Stimulated activated CD8-positive, alpha-beta memory T cell treated with anti-CD3 and anti-CD28 coated beads, Interleukin-7, amount 100 ng/mL, for 4 hours (primary cell): Measurements from ENCODE around the gene TTLL11.

ENCODE experiments used
- DNase-seq, 2 donors: peaks; one replicate each; pipeline ENCODE4 v3.0.0-alpha.2; 2020; ENCODE audit warnings: low read depth in 2 of 2

TTLL11 gene

DNA sequence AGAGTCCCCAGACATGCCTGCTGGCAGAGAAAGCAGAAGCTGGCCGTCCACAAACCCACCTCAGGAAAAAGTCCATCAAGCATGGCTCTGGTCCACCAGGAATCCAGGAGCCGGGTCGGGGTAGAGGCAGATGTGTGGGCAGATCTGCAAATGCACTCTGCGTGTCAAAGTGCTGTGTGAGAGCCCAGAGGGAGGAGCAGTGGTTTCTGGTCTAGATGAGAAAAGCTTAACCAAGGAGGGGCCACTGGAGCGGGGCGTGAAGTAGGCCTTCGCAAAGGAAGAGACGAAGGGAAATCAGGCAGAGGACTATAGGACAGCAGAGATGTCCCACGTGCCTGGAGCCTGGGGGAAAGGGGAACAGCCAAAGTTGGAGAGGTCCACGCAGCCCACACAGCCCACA is 40.0 kb downstream of the TTLL11 start:
- no peak for DNase-seq

DNA sequence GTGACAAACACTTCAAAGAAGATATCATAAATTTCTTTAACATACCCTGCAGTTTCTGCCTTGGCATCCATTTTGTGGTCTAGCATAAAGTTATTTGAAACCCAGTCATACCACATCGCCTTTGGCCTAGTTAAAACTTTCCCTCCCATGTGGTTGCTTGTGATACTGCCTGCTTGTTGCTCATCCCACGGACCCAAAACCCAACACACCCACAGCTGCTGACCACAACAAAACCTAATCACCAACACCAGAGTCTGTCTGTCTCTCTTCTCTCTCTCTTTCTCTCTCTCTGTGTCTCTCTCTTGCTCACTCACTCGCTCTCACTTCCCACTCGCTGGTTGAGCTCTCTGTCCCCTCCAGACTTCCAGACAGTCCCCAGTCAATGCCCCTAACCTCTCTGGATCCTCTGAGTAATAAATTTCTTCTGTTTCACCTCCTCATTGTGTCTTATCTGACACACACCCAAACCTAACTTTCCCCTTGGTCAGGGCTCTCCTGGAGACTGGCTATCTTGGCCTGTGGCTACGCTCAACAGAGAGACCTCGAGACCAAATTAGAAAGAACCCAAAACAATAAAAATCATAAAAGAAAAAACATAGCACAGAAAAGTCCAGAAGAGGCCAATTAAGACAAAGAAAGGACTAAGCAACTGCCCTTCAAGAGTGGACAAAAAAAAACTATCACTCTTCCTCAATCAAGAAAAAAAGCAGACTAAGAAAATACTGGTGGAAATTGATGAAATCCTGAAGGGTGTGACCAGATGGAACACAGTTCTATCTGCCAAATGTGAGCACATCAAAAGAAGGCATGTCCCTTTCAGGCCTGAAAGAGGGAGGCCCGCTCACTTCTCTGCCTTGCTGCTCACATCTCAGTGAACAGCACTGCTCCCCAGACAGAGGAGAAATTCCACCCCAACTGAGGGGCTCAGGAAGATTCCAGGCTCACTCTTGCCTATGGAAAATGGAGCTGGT is 41.5 kb downstream of the TTLL11 start:
- no peak for DNase-seq

DNA sequence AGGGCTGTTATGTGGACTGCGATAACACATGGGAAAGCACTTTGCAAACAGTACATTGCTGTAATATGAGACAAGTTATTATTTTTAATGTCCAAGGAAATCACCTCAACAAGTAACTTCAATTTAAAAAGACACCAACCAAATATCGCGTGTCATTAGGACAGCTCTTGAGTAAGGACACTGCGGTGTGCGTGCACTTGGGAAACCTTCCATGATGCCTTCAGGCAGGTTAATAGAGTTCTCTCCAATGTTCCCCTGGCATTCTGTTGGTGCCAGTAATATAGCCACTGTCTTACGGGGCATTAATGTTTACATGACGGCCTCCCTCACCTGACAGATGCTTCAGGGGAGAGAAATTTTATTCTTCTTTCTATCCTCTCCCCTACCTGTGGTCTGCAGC is 42.9 kb downstream of the TTLL11 start:
- DNase-seq = no peak

DNA sequence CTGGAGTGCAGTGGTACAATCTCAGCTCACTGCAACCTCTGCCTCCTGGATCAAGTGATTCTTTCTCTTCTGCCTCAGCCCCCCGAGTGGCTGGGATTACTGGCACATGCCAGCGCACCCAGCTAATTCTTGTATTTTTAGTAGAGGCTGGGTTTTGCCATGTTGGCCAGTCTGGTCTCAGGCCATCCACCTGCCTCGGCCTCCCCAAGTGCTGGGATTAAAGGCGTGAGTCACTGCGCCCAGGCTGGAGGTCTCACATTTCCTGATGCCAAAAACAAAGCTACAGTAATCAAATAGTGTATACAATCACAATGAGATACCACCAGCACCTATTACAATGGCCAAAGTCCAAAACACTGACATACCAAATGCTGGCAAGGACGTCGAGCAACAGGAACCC is 51.1 kb downstream of the TTLL11 start:
- DNase-seq = no peak

DNA sequence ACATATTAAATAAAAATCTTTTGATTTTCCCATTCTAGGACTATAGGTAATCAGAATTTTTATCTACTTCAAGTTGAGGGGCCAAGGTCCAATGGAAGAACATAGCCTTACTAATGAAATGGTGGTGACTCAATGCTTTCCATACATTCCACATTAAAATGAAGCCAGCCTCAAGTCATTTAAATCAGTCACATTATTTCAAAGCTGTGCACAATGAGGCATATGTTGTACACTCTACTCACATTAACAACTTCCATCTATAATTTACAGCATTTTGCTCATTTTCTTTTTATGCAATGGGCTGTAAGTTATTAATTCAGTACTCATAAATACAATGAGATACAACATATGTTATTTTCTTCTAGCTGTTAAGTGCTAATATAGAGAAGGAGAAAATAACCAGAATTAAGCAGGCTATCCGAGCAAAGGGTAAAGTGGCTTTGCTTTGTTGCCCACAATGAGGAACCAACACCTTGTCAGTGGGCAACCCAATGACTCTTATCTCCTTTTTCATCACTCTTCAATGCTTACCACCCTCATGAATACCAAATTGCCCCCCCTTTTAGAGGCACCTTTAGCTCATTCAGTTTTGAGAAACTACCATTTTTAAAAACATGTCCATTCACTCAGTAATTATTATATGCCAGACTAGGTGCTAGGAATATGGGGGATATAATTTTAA is 52.4 kb downstream of the TTLL11 start:
- no peak for DNase-seq

DNA sequence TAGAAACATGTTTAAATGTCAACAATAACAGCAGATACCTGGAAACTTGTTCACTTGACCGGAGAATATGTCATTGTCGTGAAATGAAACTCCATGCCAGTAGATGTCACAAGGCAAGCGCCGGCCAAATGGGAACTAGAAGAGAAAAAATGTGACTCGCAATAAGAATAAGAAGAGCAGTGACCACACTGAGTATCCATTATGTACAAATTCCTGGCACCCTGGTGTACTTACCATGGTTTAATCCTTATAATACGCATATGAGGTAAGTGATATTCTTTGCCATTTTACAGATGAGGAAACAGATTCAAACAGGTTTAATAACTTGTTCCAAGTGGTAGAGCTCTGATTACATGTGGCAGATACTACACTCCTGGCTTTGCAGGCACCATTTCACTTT is 53.9 kb downstream of the TTLL11 start:
- no peak for DNase-seq

DNA sequence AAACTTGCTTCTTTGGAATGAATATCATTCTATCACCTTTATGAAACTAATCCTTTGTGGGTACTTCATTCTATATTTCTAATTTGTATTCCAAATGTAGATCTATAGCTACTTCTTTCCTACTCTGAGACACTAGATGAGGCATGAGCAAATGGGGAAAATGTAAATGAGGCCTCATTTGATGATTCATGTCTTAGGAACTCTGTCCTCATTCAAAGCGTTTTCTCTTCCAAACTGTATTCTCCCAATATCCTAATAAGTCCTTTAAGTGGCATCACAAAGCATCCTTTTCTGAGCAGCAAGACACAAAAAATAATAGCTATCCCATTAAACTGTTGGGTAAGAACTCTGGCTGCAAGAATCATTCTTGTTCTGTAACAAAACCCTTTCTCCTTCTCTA is 56.1 kb downstream of the TTLL11 start:
- no peak for DNase-seq

DNA sequence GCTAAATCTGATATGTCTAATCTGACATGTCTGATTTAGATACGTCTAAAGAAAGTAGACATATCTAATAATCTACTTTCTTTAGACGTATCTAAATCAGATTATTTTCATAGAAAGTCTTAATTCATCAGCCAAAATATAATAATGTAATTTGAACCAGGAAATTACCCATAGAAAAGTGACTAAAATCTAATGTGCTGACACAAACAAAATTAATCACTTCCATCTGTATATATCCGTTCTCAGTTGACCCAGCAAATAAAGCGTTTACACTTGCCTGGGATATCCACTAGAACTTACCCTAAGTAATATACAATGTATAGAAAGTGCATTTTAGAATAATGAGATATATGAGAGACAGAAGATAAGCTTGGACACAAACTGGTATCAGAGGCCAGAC is 56.7 kb downstream of the TTLL11 start:
- no peak for DNase-seq

DNA sequence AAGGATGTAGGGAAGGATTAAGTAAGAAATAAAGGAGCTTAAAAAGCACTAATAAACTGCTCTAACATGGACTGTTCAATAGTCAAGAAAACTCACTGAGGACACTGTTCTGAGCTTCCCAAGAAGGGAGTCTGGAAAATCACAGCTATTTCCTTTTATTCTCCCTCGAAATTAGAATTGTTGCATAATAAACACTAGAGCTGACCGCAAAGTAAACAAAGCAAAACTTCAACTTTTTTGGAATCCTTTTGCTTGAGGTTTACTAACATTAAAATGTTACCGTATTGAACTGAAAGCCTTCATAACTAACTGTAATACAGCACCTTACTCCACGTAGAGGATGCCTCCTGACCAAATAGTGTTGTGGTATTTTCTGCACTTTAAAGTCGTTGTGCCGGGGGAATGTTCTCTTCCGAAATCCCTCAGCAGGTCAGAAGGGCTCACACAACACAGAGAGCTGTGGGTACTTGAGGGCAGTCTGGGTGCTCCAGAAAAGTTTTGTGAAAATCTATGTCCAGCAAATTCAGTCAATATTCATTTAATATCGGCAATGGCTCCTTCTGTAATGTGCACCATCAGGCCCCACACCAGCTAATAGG is 59.2 kb downstream of the TTLL11 start:
- no peak for DNase-seq

DNA sequence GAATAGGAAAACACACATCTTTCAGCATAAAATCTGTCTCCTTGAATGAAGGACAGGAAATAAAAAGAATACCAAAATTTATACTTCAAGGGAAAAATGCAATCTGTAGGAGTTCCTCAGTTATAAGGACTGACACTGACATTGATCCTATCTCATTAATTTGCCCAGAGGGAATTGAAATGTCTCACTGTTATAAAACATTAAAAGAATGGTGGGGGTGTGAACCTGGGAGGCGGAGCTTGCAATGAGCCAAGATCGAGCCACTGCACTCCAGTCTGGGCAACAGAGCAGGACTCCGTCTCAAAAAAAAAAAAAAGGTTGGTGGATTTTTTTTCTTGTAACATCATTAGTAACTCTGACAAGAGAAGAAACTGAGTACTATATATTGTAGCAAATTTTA is 60.8 kb downstream of the TTLL11 start:
- DNase-seq = no peak

DNA sequence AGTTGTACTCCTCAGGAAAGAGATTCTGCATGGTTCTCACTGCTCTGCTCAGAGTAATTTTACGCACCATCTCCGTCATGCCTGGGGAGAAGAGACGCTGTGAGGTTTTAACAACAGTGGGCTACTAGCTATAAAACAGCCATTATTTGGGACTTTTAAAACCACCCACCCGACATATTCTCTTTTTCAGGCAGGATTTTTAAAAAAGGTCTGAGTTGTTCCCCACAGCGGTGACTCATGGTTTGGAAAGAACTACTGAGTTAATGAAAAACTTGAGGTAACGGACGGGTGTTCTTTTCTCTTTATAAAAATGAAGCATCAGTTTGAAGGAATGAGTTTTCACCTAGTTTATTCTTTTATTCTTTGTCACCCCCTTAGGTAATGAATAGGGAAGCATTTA is 61.3 kb downstream of the TTLL11 start:
- no peak for DNase-seq

DNA sequence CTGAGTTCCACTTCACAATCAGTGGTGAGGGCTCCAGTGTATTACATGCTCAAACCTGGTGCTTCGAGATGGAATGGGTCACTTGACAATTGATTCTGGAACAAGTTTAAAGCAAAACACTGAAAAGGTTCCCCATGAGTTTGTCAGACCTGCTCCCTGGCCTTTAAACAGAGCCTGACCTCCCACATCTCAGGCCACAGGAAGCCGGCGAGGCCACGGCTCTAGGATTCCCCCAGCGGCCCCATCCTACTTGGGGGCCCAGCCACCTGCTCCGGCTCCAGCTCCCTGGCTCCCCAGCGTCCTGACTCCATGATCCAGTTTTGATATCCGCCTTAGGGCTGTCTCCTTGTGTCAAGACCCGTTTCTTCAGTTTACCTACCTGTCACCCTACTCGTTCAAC is 62.0 kb downstream of the TTLL11 start:
- no peak for DNase-seq

DNA sequence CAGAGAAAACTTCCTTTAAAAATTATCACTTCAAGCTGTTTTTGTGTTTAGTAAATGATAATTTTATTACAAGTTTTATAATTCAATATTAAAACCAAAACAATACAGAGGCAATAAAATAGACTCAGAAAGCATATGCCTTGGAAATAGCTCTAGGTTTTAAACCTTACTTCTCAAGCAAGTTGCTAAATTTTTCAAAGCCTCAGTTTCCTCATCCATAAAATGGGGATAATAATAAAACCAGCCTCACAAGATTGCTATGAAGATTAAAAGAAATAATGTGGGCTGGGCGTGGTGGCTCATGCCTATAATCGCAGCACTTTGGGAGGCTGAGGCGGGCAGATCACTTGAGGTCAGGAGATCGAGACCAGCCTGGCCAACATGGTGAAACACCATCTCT is 62.8 kb downstream of the TTLL11 start:
- no peak for DNase-seq

DNA sequence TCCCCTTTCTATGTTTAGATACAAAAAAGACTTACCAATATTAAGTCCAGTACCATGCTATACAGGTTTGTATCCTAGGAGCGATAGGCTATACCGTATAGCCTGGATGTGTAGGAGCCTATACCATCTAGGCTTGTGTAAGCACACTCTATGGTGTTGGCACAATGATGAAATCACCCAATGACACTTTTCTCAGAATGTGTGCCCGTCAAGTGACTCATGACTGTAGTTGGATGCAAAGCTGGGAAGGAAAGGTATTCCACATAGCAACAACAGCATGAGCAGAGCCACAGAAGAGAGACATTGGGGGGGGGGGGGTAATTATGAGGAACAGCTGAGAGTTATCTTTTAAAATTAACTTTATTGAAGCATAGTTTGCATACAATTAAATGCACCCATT is 63.2 kb downstream of the TTLL11 start:
- no peak for DNase-seq

DNA sequence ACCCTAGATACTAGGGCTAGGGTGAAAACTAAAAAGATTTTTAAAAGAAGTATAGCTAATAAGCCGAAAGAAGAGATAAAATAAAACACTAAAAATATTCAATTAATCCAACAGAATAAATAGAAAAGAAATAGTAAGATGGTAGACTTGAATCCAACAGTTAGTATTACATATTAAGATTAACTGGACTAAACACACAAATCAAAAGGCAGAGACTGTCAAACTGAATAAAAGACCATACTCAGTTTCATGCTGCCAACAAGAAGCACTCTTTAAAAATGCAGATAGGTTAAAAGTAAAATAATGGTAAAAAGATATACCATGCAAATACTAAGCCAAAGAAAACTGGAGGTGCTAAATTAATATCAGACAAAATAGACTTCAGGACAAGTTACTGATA is 65.0 kb downstream of the TTLL11 start:
- DNase-seq = no peak

DNA sequence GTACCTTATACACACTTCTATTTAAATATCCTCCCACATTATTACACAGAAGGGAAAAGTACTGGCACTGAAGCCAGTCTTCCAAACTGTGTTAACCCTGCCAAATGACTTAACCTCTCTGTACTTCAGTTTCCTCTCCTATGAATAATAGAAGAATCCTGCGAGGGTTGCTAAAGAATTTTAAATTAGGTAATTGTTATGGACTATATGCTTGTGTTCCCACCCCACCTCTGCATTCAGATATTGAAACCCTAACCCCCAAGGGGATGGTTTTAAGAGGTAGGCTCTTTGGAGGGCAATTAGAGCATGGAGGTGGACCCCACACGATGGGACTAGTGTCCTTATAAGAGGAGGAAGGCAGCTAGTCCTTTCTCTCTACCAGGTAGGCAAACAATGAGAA is 72.7 kb downstream of the TTLL11 start:
- no peak for DNase-seq

DNA sequence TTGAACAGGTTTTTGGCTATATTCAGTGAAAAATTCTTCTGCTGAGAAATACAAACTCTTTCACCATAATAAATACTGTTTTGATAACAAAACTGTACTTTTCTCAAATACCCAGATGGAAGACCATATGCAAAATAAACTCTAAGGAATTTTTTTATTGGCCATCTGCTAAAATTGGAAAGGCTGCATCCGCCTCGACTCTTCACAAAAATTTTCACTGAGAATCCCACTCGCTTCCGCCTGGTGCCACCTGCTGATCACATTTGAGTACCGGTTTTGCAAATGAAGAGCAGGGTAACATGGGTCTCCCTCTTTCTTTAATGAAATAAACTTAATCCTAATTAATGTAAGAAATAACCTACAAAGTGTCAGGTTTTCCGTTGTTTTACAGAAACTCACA is 76.4 kb downstream of the TTLL11 start:
- no peak for DNase-seq

DNA sequence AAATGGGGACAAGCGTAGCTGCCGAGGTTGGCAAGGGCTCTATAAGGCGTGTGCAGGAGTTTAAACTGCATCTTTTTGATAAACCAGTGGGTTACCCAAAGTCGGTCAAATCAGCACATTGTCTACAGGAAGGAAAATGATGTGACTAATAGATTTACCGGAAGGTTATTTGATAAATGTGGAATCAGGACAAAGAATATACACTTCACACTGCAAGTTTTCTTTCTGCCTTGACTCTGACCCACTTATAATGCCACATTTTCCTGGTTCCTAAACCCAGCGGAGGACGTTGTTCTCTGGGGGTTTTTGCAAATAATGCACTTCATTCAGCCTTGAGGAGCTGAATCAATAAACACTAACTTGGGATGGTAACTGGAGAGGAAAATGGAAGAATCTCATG is 76.8 kb downstream of the TTLL11 start:
- DNase-seq = no peak

DNA sequence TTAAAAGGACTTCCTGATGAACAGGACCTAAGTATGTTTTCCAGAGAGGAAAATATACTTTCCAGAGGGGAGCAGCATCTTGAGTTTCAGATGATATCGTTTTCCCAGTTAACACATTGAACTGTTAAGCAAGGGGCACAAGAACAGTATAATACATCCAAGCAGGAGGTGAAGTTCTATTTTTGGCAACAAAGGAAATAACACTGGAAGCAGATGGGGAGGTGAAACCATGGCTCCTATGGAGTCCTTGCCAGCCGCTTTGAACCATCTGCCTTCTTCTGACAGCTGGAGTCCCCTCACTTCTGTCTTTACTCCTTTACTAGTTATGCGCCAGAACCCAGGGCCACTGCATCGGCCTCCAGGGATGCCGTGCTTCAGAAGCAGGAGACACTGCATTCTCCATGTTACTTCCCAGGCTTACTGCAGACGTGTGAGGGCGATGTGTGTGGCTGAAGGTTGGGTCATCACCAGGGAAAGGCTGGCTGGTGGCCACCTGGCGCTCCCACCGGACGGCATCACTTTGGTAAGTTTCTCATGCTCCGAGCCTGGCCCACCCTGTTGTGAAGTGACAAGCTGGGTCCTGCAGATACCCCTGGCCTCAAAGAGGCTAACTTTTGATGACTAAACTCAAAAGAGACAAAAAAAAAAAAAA is 77.8 kb downstream of the TTLL11 start:
- no peak for DNase-seq

DNA sequence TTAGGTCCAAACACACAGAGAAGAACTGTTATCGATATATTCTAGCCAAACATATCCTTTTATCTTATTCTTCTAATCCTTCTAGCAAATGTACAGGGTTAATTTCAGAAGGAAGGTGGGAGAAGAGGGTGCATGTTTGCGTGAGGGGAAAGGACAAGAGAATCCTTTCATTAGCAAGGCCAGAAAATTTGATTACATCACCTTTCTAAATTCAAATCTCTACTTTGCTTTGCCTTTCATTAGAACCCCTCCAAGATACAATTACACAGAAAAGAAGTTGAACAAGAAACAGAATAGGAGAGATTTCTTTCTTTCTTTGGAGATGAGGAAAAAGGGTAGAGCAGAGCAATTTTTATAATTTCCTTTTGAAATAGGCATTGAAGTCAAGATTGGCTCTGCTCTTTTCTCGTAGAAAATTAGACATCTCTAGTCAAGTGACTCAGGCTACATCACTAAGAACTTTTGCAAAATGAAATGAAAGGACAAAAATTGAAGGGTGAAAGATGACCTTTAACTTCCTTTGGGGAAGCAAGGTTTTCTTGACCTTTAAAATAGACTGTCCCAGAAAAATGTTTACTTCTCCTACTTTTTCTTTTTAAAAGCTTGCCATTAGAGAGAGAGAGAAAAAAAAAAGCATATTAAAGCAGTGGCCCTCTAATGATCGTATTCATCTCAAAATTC is 81.2 kb downstream of the TTLL11 start:
- no peak for DNase-seq

DNA sequence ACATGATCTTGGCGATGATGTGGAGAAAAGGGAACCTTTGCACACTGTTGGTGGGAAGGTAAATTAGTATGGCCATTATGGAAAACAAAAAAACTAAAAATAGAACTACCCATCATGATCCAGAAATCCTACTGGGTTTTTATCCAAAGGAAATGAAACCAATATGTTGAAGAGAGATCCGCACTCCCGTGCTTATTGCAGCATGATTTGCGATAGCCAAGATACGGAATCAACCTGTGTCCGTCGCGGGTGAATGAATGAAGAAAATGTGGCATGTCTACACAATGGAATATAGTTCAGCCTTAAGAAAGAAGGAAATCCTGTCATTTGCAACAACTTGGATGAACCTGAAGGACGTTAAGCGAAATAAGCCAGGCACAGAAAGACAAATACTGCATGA is 84.5 kb downstream of the TTLL11 start:
- no peak for DNase-seq

DNA sequence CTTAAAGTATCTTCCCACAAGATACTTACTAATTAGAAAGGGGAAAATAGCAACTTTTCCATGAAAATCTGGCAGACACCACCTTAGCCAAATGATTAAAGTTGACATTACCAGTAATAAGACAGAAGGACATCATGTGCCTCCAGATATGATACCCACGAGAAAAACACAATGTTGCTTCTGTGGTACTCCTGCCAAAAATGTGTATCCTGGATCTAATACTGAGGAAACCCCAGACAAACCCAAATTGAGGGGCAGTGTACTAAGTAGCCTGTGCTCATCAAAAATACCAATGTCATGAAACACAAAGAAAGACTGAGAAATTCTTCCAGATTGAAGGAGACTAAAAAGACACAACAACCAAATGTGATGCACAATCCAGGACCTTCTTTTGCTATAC is 85.3 kb downstream of the TTLL11 start:
- DNase-seq = no peak
